DLD1 (cell line): ENCODE results near the gene GRIK4.

Experiments
- in situ Hi-C: cut with HindIII; loops from 2 replicates; pipeline ENCODE4 v1.10.0; 2017; ENCODE audit warnings: low sequenced_read_pairs

The GRIK4 gene

DNA sequence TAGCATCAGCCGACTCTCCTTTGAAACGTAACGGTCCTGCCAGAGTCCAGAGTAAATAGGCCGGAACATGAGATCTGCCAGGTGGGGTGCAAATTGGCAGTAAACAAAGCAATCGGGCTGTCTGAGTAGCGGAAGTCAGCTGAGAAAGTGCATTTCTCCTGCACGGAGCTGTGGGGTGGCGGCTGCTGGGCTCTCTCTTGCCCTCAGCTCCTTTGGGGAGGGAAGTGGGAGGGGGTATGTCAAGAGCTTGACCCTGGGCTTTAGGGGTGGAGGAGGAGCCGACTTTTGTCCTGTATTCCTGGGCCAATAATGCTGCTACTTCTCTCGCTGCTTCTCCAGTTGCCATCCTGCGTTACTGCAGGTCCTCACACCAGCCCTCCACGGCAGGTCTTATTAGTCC, 11.6 kb downstream of the GRIK4 start:
- in situ Hi-C loops, result no loop called here

DNA sequence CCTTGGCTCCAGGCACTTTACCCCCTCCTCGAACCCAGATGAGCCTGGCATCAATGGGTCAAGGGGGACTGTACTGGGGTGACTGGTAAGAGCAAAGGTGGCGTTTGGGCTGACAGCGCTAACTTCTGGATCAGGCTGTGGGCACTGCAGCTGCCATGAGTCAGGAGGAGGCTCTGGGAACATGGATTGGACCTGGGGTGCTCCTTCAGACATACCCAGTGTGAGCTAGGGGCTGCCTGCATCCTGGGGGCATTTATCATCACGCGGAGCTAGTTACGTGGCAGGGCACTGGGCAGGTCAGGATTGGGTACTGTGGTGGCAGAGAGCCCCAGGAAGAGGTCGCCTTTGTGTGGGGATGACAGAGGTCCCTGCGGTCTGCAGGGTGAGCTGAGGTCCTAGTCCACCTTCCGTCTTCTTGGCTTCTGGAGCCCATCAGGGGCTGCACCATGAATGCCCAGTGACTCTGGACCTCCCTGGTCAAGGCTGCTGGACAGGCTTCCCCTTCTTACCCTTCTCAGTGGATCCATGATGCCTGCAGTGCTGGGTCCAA, 13.1 kb downstream of the GRIK4 start:
- in situ Hi-C loops, result no loop called here

- in situ Hi-C loops, result no loop called here
Observed at GRCh38 chr11:120525261-120526171, 14.0 kb downstream of the GRIK4 start.

DNA sequence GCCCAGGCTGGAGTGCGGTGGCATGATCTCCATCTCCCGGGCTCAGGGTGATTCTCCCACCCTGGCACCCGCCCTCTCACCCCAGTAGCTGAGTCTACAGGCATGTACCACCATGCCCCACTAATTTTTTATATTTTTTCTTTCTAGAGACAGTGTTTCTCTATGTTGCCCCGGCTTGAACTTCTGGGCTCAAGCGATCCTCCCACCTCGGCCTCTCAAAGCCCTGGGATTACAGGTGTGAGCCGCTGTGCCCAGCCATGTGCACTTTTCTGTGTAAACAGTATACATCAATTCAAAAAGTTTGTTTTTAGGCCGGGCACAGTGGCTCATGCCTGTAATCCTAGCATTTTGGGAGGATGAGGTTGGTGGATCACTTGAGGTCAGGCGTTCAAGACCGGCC, 14.7 kb downstream of the GRIK4 start:
- in situ Hi-C loops, result no loop called here

GRCh38 chr11:120527111-120527761, 15.7 kb downstream of the GRIK4 start:
- in situ Hi-C loops, result no loop called here

DNA sequence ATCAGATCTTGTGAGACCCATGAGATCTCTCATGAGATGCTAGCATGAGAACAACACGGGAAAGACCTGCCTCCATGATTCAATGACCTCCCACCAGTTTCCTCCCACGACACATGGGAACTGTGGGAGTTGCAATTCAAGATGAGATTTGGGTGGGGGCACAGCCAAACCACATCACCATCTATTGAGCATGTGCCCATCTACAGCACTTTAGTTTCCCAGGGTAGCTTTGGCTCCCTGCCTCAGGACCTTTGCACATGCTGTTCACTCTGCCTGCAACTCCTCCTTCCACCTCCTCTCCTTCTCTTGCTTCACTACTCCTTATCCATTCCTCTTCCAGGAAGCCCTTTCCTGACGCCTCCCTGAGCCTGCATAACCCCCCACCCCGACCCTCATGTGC, 17.2 kb downstream of the GRIK4 start:
- in situ Hi-C loops, result no loop called here

DNA sequence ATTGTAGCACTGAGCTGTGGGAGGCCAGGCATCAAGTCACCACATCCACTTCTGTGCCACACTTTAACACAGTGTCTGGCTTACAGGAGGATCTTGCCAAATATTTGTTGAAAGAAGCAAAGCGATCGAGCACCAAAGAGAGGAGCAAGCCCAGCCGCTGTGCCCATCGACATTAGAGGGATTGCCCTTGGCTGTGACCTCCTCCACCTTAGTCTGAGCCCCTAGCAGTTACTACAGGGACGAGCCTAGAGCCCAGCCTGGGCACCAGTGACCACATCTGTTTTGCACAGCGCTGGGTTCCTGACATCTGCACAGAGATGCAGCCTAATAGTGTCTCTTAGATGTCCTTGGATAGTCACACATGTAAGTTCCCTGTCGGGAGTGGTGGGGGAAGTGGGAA, 17.7 kb downstream of the GRIK4 start:
- in situ Hi-C loops, result no loop called here

GRCh38 chr11:120529911-120530310, 18.4 kb downstream of the GRIK4 start:
- in situ Hi-C loops, result no loop called here

DNA sequence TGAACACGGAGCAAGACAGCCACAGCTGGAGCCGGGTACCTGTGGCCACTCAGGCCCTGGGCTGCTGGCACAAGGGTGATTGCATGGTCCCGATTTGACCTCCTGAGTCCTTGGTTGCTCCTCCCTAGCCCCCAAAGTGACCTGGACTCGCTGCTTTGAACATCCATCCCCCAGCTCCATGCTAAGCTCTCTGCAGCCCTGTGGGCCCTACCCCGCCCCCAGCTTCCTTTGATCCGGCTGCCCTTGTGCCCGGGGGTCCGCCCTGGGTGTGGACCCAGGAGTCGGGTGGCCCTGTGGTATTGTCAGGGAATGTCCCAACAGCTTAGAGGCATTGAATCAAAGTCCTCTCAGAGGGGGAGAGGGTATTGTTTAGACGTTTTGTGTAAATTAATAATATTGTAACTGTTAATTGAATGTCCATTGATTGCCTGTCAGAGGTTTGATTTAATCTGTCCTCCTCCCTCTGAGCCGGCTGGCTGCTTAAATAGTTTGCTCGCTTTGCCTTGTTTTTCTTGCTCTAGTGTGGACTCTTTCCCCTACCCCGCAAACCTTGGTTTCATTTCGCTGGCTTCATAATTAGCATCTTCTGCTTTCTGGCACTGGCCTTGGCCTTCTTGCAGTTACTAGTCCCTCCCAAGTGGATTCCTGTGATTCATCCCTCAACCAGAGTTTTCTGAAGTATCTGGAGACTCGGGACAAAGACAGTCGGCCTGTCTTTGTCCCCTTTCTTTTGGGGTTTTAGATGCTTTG, 20.7 kb downstream of the GRIK4 start:
- in situ Hi-C loops, result no loop called here

DNA sequence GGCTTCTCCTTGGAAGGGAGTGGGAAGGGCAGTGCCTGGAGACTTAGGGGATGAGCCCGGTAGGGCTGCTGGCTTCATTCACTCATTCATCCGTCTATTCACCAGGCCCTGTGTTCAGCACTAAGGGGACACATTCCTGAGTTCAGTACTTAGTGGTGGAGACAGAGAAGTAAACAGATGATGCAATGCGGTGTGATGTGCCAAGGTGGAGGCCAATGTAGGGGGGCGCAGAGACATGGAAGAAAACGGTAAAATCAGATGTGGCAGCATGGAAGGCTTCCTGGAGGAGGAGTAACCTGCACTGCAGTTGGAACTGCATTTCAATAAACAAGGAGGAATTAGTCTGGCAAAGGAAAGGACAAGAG, 21.3 kb downstream of the GRIK4 start:
- in situ Hi-C loops, result no loop called here

DNA sequence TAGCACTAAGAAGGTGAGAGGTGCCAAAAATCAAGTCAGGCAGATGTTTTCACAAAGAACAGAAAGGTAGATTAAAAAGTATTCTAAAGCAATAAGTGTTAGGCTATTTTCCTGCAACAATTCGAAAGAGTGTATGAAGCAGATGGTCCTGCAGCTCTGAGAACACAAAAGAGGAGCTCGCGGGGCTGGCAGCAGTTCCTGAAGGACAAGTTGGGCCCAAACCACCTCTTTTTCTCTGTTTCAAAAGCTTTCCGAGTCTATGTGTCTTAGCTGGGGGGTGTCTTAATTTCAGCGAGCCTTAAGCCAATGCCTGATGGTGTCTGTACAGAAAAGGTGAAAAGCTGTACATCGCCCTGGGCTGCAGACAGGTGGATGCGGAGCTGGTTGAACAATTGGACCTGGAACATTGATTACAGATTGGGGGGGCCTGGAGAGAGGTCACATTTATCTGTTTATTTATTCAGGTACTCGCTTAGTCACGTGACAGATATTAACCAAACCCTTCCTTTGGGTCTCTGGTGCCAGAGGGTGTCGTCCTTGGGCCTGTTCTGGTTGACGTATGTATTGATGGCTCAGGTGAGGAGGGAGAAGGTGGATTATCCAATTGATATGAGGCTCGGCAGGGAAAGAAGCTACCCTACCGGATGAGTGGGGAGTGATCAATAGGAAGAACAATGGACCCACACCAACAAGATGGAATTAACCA, 24.7 kb downstream of the GRIK4 start:
- in situ Hi-C loops, result no loop called here

DNA sequence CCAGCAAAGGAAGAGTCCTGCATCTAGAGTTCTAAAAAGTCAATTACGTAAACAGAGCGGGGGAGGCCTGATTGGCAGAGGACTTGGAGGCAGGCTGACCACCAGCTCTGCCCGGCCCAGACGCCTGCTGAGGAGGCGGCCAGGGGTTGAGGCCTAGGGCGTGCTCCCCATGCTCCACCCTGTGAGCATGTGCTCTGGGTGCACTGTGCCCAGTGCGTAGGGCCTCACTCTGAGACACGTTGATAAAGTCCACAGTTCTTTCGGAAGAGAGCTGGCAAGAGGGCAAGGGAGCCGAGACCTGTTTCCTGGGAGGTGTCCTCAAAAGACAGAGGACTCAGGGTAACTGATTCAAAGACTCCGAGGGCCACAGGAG, 25.2 kb downstream of the GRIK4 start:
- in situ Hi-C loops, result no loop called here

DNA sequence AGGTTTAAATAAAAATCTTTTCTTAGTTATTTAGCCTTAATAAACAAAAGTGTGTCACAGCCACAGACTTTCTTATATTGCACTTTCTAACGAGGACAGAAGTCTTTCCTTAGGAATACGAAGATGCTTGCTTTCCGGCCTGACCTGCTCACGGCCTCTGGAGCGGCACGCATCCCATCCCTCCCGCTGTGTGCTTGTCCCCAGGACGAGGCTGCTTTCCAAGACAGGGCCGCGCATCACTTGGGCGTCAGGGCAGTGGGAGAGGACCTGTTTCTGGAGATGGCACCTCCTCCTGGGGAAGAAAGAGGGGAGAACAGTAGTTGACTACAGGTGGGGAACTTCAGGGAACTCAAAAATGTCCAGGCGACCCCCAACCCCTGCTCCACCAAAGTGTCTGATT, 26.4 kb downstream of the GRIK4 start:
- in situ Hi-C loops, result no loop called here

DNA sequence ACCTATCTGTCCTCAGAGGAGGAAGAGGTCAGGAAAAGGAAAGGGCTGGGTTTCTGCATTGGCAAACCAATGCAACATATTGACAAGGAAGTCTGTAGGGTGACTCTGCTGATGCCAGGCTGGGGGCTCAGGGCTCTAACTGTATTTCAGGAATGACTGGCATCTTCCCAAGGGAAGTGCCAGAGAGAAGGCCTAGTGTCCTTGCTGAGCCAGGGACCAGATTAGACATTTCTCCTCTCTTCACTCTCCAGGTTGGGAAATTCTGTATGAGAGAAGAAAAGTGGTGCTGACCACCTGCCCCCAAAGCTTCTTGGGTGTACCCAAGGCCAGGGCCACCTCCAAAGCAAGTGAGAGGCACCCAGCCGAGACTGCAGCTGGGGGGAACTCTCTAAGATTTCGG, 27.2 kb downstream of the GRIK4 start:
- in situ Hi-C loops, result no loop called here

GRCh38 chr11:120539667-120540369, 28.3 kb downstream of the GRIK4 start:
- in situ Hi-C loops, result no loop called here

- in situ Hi-C loops, result no loop called here
Observed at GRCh38 chr11:120540744-120541465, 29.4 kb downstream of the GRIK4 start.

GRCh38 chr11:120543521-120544215, 32.1 kb downstream of the GRIK4 start:
- in situ Hi-C loops, result no loop called here

GRCh38 chr11:120545813-120546212, 34.3 kb downstream of the GRIK4 start:
- in situ Hi-C loops, result no loop called here
